ENCODE results near the gene HLA-F. TPM values are rescaled to one million over a fixed set of nuclear protein-coding genes. Genes with fewer than 3 reads are reported as not detected.

Gene HLA-F
- polyA plus RNA-seq, 2 of the 4 experiments (the other 2 are of a cell fraction), result 2.7 to 4.5 TPM

DNA sequence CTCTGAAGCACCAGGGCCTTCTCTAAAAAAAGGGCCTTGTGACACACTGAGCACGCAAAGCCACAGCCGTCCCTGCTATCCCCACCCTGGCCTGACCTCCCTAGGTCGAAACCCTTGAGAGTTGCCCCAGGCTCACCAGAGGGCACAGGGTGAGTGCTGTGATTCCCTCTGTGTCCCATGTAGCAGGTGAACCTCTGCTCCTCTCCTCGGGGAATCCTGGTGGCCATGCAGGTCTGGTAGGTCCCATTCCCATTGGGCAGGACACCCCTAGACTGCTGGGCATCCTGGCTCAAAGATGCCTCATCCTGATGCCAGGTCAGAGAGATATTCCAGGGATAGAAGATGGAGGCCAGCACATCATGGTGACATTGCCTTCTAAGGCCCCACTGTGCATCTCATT is 20.9 kb downstream of the HLA-F start:
- ATAC-seq (no peak), FAIRE-seq (no peak), DNase-seq (ENCODE audit: low read depth in 1 of 2, low spot score in 1 of 2) (no peak)
- no peaks in the 10 kb centered on the region for H3K9me3 ChIP-seq
- H3K27ac ChIP-seq, result no peak overlapping the region
- WGBS (ENCODE audit: missing lambda C conversion rate), result 81% methylated on average over 4 of the region's 4 CpGs
- no peak for TF ChIP-seq RARB (CRISPR knock-in tag; IDR thresholded peaks at IDR 0.05)
- TF ChIP-seq SREBF2 (IDR thresholded peaks at IDR 0.05), result no peak
- ChIA-PET CTCF (interaction anchor here (0.7 kb wide), 1 partner anchor 39 kb away, joined by 3 read pairs; no protein-coding TSS in a partner anchor), POLR2A (no interaction called here)
- H3K4me2 ChIP-seq, result no peak overlapping the region
- H3K4me1 ChIP-seq, result no peaks in the 10 kb centered on the region
- H3K4me3 ChIP-seq, result no peak overlapping the region

DNA sequence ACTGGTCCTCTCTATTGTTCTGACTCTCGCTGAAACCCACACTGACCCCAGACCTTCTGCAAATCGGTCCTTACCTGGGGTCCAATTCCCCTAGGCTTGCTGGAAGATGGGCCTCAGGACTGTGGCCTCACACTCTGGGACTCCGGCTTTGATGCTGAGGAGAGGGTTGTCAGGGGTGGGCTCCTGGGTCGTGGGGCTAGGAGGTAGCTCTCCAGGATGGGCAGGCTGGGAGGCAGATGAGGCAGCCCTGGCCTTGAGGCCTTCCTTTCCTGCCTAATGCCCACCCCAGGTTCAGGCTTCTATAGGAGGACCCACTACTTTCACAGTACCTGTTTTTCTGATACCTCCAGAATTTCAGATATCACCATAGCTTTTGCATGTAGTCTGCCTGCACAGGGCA is 21.4 kb downstream of the HLA-F start:
- ATAC-seq (no peak), FAIRE-seq (no peak), DNase-seq (ENCODE audit: low read depth in 1 of 2, low spot score in 1 of 2) (no peak)
- WGBS (ENCODE audit: missing lambda C conversion rate), result no CpG with 5 or more reads among the region's 4 CpGs
- Histone ChIP-seq H3K27ac (no peak overlapping the region), H3K4me3 (no peak overlapping the region), H3K4me2 (no peak overlapping the region), H3K9me3 (no peaks in the 10 kb centered on the region), H3K4me1 (no peaks in the 10 kb centered on the region)
- TF ChIP-seq, protein P1, sequence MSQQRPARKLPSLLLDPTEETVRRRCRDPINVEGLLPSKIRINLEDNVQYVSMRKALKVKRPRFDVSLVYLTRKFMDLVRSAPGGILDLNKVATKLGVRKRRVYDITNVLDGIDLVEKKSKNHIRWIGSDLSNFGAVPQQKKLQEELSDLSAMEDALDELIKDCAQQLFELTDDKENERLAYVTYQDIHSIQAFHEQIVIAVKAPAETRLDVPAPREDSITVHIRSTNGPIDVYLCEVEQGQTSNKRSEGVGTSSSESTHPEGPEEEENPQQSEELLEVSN (IDR thresholded peaks at IDR 0.05; ENCODE audit: borderline replicate concordance, low read depth), result no peak
- TF ChIP-seq RAD21 (conservative IDR thresholded peaks at IDR 0.05 in 1 of 2, IDR thresholded peaks at IDR 0.05 in 1 of 2) (no peak), POLR2AphosphoS2 (conservative IDR thresholded peaks at IDR 0.05; ENCODE audit: low read length) (no peak), POLR2A (IDR thresholded peaks at IDR 0.05; ENCODE audit: low read length) (no peak), TFCP2L1 (CRISPR knock-in tag; IDR thresholded peaks at IDR 0.05) (no peak), GATA3 (IDR thresholded peaks at IDR 0.05; ENCODE audit: borderline replicate concordance) (no peak), HEYL (CRISPR knock-in tag; IDR thresholded peaks at IDR 0.05) (no peak), HDAC2 (IDR thresholded peaks at IDR 0.05) (no peak), HOXB13 (CRISPR knock-in tag; IDR thresholded peaks at IDR 0.05; ENCODE audit: low read depth) (no peak), NFE2L2 (conservative IDR thresholded peaks at IDR 0.05; ENCODE audit: low read length) (no peak), BHLHE40 (IDR thresholded peaks at IDR 0.05; ENCODE audit: low read depth, low read length) (no peak)
- TF ChIP-seq, protein P2, sequence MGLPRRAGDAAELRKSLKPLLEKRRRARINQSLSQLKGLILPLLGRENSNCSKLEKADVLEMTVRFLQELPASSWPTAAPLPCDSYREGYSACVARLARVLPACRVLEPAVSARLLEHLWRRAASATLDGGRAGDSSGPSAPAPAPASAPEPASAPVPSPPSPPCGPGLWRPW (IDR thresholded peaks at IDR 0.05), result no peak
- TF ChIP-seq, protein P3, sequence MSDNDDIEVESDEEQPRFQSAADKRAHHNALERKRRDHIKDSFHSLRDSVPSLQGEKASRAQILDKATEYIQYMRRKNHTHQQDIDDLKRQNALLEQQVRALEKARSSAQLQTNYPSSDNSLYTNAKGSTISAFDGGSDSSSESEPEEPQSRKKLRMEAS (IDR thresholded peaks at IDR 0.05), result no peak
- ChIA-PET POLR2A (no interaction called here), CTCF (interaction anchor here (1.1 kb wide), 1 partner anchor 90 kb away, joined by 4 read pairs; no protein-coding TSS in a partner anchor)

DNA sequence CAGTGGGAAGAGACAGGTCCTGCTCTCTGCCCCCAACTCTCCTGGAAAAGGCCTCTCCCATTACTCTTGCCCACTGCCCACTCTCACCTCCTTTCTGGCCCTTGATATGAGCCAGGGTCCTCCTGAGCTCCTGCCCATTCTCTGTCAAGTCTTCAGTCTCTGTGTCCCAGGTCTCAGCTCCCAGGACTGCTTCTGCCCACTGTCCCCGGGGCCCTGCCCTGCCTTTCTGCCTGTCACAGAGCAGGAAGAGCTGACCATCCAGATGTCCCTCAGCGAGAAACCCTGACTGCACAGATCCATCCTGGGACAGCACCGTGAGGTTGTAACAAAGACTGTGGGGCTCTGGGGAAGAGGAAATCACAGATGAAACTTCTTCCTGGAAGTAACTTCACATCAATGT is 22.2 kb downstream of the HLA-F start:
- Histone ChIP-seq H3K4me1 (no peaks in the 10 kb centered on the region), H3K4me2 (no peak overlapping the region), H3K9me3 (no peaks in the 10 kb centered on the region), H3K4me3 (no peak overlapping the region), H3K27ac (no peak overlapping the region)
- no peak for DNase-seq (ENCODE audit: low read depth in 1 of 2, low spot score in 1 of 2)
- ATAC-seq, result no peak
- WGBS (ENCODE audit: missing lambda C conversion rate), result no CpG with 5 or more reads among the region's 3 CpGs
- TF ChIP-seq FOXS1 (CRISPR knock-in tag; IDR thresholded peaks at IDR 0.05), result no peak
- TF ChIP-seq TP53 (CRISPR knock-in tag; IDR thresholded peaks at IDR 0.05), result no peak
- TF ChIP-seq CHD2 (IDR thresholded peaks at IDR 0.05; ENCODE audit: low read length, partially characterized antibody), result no peak
- TF ChIP-seq, protein P4, sequence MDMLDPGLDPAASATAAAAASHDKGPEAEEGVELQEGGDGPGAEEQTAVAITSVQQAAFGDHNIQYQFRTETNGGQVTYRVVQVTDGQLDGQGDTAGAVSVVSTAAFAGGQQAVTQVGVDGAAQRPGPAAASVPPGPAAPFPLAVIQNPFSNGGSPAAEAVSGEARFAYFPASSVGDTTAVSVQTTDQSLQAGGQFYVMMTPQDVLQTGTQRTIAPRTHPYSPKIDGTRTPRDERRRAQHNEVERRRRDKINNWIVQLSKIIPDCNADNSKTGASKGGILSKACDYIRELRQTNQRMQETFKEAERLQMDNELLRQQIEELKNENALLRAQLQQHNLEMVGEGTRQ (IDR thresholded peaks at IDR 0.05), result no peak
- TF ChIP-seq EP300 (IDR thresholded peaks at IDR 0.05), result no peak
- ChIA-PET POLR2A (no interaction called here), CTCF (interaction anchor here (1.1 kb wide), 1 partner anchor 89 kb away, joined by 4 read pairs; no protein-coding TSS in a partner anchor)
- FAIRE-seq, result no peak

DNA sequence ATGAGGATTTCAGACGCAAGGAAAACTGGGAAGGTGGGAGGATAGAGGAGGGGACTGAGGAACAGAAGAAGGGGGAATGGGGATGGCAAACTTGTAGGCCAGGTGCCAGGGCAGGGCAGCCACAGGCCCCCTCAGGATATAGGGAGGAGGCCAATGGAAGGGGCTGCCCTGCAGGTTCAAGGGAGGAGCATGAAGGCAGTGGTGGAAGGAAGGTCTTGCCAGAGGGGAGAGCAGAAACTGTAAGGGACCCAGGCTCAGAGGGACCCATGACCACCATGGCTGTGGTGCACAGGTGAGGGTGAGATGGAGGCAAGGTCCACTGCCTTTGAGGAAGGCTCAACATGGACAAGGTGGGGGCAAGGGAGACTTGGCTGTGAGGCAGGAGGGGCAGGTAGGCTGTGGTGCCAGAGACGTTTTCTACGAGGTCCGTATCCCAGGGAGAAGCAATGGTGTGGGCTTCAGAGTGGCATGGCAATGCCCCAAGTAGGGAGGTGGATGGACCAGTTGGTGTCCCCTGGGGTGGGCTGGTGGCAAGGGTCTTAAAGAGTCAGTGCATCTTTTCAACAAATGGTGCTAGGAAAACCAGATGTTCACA is 22.7 kb downstream of the HLA-F start:
- POLR2A ChIA-PET, result no interaction called here
- no peak for ATAC-seq

More for the DNA sequence above, 22.7 kb downstream of the HLA-F start:
- no peaks in the 10 kb centered on the region for H3K4me1 ChIP-seq
- FAIRE-seq (no peak), DNase-seq (ENCODE audit: low read depth in 1 of 2, low spot score in 1 of 2) (no peak)
- no peak overlapping the region for H3K4me2 ChIP-seq
- H3K27ac ChIP-seq, result no peak overlapping the region
- CTCF ChIA-PET, result interaction anchor here (1.1 kb wide), 1 partner anchor 88 kb away, joined by 4 read pairs; no protein-coding TSS in a partner anchor
- no peak overlapping the region for H3K4me3 ChIP-seq
- no peaks in the 10 kb centered on the region for H3K9me3 ChIP-seq
- no peak for TF ChIP-seq HOXB5 (CRISPR knock-in tag; IDR thresholded peaks at IDR 0.05)
- TF ChIP-seq, protein P4 (IDR thresholded peaks at IDR 0.05), result no peak
- WGBS (ENCODE audit: missing lambda C conversion rate), result 62% methylated on average over 4 of the region's 4 CpGs
